Head of caudate nucleus (tissue), 42 donors: ENCODE data around the gene MEST.
A peak's percentile ranks its signal among the peaks of the same experiment; 100 is the strongest.

Experiments
- DNase-seq, 42 donors: peaks; one replicate each; pipeline versions ENCODE4 v3.0.0 to v3.0.0-alpha.2; 2020 to 2021; ENCODE audit warnings: mixed read lengths in 7 of 42
- intact Hi-C: fragments of 100-400 bp; cut with DNase I; formaldehyde crosslinking; loops from one replicate; pipeline ENCODE4 v1.15.0; 2022

Gene MEST

GRCh38 chr7:130479716-130480400, 12.0 kb upstream of the MEST start:
- intact Hi-C loops, result loop anchor here (10.0 kb wide), 1 partner anchor 205 kb away; no protein-coding TSS in a partner anchor

GRCh38 chr7:130481898-130482297, 10.0 kb upstream of the MEST start:
- intact Hi-C loops, result loop anchor here (10.0 kb wide), 1 partner anchor 207 kb away; no protein-coding TSS in a partner anchor
- no peak for DNase-seq

More at GRCh38 chr7:130479716-130480400, 12.0 kb upstream of the MEST start:
- DNase-seq, result no peak

GRCh38 chr7:130483031-130483430, 8.9 kb upstream of the MEST start:
- intact Hi-C loops, result loop anchor here (10.0 kb wide), 1 partner anchor 208 kb away; no protein-coding TSS in a partner anchor
- DNase-seq, result no peak

- intact Hi-C loops, result loop anchor here (10.0 kb wide), 1 partner anchor 211 kb away; no protein-coding TSS in a partner anchor
Observed at GRCh38 chr7:130485734-130486113, 6.2 kb upstream of the MEST start.

GRCh38 chr7:130486114-130486953, 5.6 kb upstream of the MEST start:
- peak; percentile 23 to 80 (median 57) for DNase-seq
- intact Hi-C loops, result loop anchor here (10.0 kb wide), 1 partner anchor 212 kb away; no protein-coding TSS in a partner anchor

More at GRCh38 chr7:130485734-130486113, 6.2 kb upstream of the MEST start:
- no peak for DNase-seq

GRCh38 chr7:130486954-130487436, 4.9 kb upstream of the MEST start:
- intact Hi-C loops, result loop anchor here (10.0 kb wide), 1 partner anchor 212 kb away; no protein-coding TSS in a partner anchor
- peak in 6 of 42 donors; percentile 18 to 41 (median 28) for DNase-seq

GRCh38 chr7:130488392-130489139, 3.3 kb upstream of the MEST start:
- intact Hi-C loops, result loop anchor here (10.0 kb wide), 1 partner anchor 214 kb away; no protein-coding TSS in a partner anchor

GRCh38 chr7:130489140-130489983, 2.5 kb upstream of the MEST start:
- intact Hi-C loops, result loop anchor here (10.0 kb wide), 1 partner anchor 215 kb away; no protein-coding TSS in a partner anchor
- peak in 1 of 42 donors; percentile 25 for DNase-seq

More at GRCh38 chr7:130488392-130489139, 3.3 kb upstream of the MEST start:
- peak in 5 of 42 donors; percentile 13 to 46 (median 33) for DNase-seq

- intact Hi-C loops, result no loop called here
- DNase-seq, result peak in 1 of 42 donors; percentile 9
Observed at GRCh38 chr7:130490311-130490791, 1.5 kb upstream of the MEST start.

GRCh38 chr7:130490888-130491804, 739 bp upstream of the MEST start:
- DNase-seq, result peak in 41 of 42 donors; percentile 24 to 86 (median 68)
- intact Hi-C loops, result no loop called here

- DNase-seq, result peak in 16 of 42 donors; percentile 6 to 46 (median 24)
- intact Hi-C loops, result no loop called here
Observed at GRCh38 chr7:130492523-130493274, 814 bp downstream of the MEST start.

GRCh38 chr7:130493275-130493873, 1.5 kb downstream of the MEST start:
- peak in 19 of 42 donors; percentile 17 to 71 (median 30) for DNase-seq
- intact Hi-C loops, result no loop called here

GRCh38 chr7:130494431-130494858, 2.6 kb downstream of the MEST start:
- DNase-seq, result no peak
- intact Hi-C loops, result no loop called here

GRCh38 chr7:130500463-130500862, 8.6 kb downstream of the MEST start:
- intact Hi-C loops, result no loop called here
- DNase-seq, result no peak

- intact Hi-C loops, result no loop called here
- no peak for DNase-seq
Observed at GRCh38 chr7:130500910-130501309, 9.0 kb downstream of the MEST start.
